IMR-90 (cell line): ENCODE data around the gene GSE1. TPM values are rescaled to one million over a fixed set of nuclear protein-coding genes. Genes with fewer than 3 reads are reported as not detected.

Experiments
- ATAC-seq: fragments of 200-7000 bp; cut with Tn5 transposase; 2 replicates; pipeline ENCODE4 v1.9.1; 2020; ENCODE audit warnings: low read depth, mild to moderate bottlenecking, moderate library complexity
- BruUV-seq: library from RNA; stranded (reverse); fragments of 400-500 nt; replicated peaks from 2 replicates; lab custom pipeline; 2021; lab: Mats Ljungman, UMichigan
- CTCF ChIA-PET: fragments of 300-600 bp; formaldehyde crosslinking; extraction: SDS; loops from one replicate; lab custom pipeline; 2021; ENCODE audit warnings: antibody characterized with exemption; lab: Yijun Ruan, JAX
- POLR2A ChIA-PET: fragments of 300-600 bp; sonication (Branson Sonifier 250); formaldehyde crosslinking; loops from one replicate; lab custom pipeline; 2022; ENCODE audit warnings: antibody characterized with exemption; ENCODE audit not compliant: unreplicated experiment; lab: Charles Lee
- DNase-seq: peaks from one replicate; pipeline ENCODE4 v3.0.0; 2013
- H2AFZ ChIP-seq: replicated peaks from 2 replicates; pipeline ENCODE3; 2013; ENCODE audit warnings: low read length, mild to moderate bottlenecking; ENCODE audit not compliant: poor library complexity
- H2AK5ac ChIP-seq: 2 replicates; pipeline ENCODE4 v1.6.1; 2013; ENCODE audit warnings: low read depth, low read length, inconsistent platforms
- H2AK9ac ChIP-seq: replicated peaks from 2 replicates; pipeline ENCODE3; 2013; ENCODE audit warnings: mild to moderate bottlenecking, low read depth, low read length, moderate library complexity; ENCODE audit not compliant: poor library complexity
- H2BK120ac ChIP-seq: 2 replicates; pipeline ENCODE4 v1.6.1; 2013; ENCODE audit warnings: low read depth, low read length, inconsistent platforms
- H2BK15ac ChIP-seq: 3 replicates; pipeline ENCODE4 v1.6.1; 2013; ENCODE audit warnings: low read depth, low read length, inconsistent platforms
- H2BK20ac ChIP-seq: 2 replicates; pipeline ENCODE4 v1.6.1; 2013; ENCODE audit warnings: low read depth, mild to moderate bottlenecking, inconsistent platforms, low read length, moderate library complexity
- H2BK5ac ChIP-seq: 2 replicates; pipeline ENCODE4 v1.6.1; 2013; ENCODE audit warnings: mild to moderate bottlenecking, low read depth, low read length, inconsistent platforms; ENCODE audit not compliant: poor library complexity, severe bottlenecking
- H3K14ac ChIP-seq: replicated peaks from 2 replicates; pipeline ENCODE4 v1.6.1; 2013; ENCODE audit warnings: low read depth, low read length, inconsistent platforms
- H3K18ac ChIP-seq: 2 replicates; pipeline ENCODE4 v1.6.1; 2013; ENCODE audit warnings: low read depth, low read length, control low read depth
- H3K23ac ChIP-seq: 2 replicates; pipeline ENCODE4 v1.6.1; 2013; ENCODE audit warnings: low read depth, low read length, inconsistent platforms
- H3K27ac ChIP-seq: 2 replicates; pipeline ENCODE4 v1.5.1; 2013; ENCODE audit warnings: mild to moderate bottlenecking, control low read depth, low read length; ENCODE audit not compliant: insufficient read depth
- H3K27me3 ChIP-seq: 2 replicates; pipeline ENCODE4 v1.6.1; 2013; ENCODE audit warnings: low read length; ENCODE audit not compliant: control insufficient read depth, insufficient read depth
- H3K36me3 ChIP-seq: 2 replicates; pipeline ENCODE4 v1.6.1; 2013; ENCODE audit warnings: low read length, mixed read lengths; ENCODE audit not compliant: control insufficient read depth, insufficient read depth
- H3K4ac ChIP-seq: 2 replicates; pipeline ENCODE4 v1.6.1; 2013; ENCODE audit warnings: low read depth, low read length, inconsistent platforms
- H3K4me1 ChIP-seq: 2 replicates; pipeline ENCODE4 v1.6.1; 2013; ENCODE audit warnings: low read length, mixed read lengths; ENCODE audit not compliant: control insufficient read depth, insufficient read depth
- H3K4me2 ChIP-seq: 2 replicates; pipeline ENCODE4 v1.6.1; 2013; ENCODE audit warnings: low read depth, mild to moderate bottlenecking, control low read depth, low read length, moderate library complexity
- H3K4me3 ChIP-seq: 2 replicates; pipeline ENCODE4 v1.5.1; 2013; ENCODE audit warnings: low read depth, mild to moderate bottlenecking, control low read depth, low read length, moderate library complexity; ENCODE audit not compliant: insufficient read depth
- H3K56ac ChIP-seq: 2 replicates; pipeline ENCODE4 v1.6.1; 2013; ENCODE audit warnings: low read length, inconsistent platforms; ENCODE audit not compliant: insufficient read depth; ENCODE audit errors: extremely low read depth
- H3K79me1 ChIP-seq, 2 experiments: 2 replicates each; pipeline ENCODE4 v1.6.1; 2013; ENCODE audit warnings: low read length in 2 of 2, inconsistent platforms in 1 of 2, low read depth in 1 of 2
- H3K9ac ChIP-seq: 2 replicates; pipeline ENCODE4 v1.6.1; 2013; ENCODE audit warnings: low read depth, low read length, control low read depth
- H3K9me1 ChIP-seq: 2 replicates; pipeline ENCODE4 v1.6.1; 2013; ENCODE audit warnings: low read length, inconsistent platforms; ENCODE audit not compliant: insufficient read depth
- H3K9me3 ChIP-seq: 2 replicates; pipeline ENCODE4 v1.6.1; 2013; ENCODE audit warnings: low read length; ENCODE audit not compliant: control insufficient read depth, insufficient read depth
- H4K20me1 ChIP-seq: 2 replicates; pipeline ENCODE4 v1.6.1; 2013; ENCODE audit warnings: low read length, inconsistent platforms; ENCODE audit not compliant: insufficient read depth
- H4K5ac ChIP-seq: 2 replicates; pipeline ENCODE4 v1.6.1; 2013; ENCODE audit warnings: mild to moderate bottlenecking, low read depth, low read length, control low read depth
- H4K8ac ChIP-seq, 2 experiments: 2 replicates each; pipeline ENCODE4 v1.6.1; 2013; ENCODE audit warnings: low read depth in 2 of 2, low read length in 2 of 2, control low read depth in 1 of 2, inconsistent platforms in 1 of 2
- H4K91ac ChIP-seq: 2 replicates; pipeline ENCODE4 v1.6.1; 2013; ENCODE audit warnings: low read depth, low read length, inconsistent platforms; ENCODE audit not compliant: insufficient read depth
- BHLHE40 ChIP-seq: fragments of 150-350 bp; IDR thresholded peaks from 2 replicates; pipeline ENCODE4 v1.6.1; 2016; ENCODE audit warnings: mild to moderate bottlenecking, low read depth, low read length
- CEBPB ChIP-seq: IDR thresholded peaks from 2 replicates; pipeline ENCODE4 v1.6.1; 2012; ENCODE audit warnings: low read depth, low read length, improper control_type of control experiment
- CHD1 ChIP-seq: IDR thresholded peaks from 2 replicates; pipeline ENCODE4 v1.6.1; 2012; ENCODE audit warnings: low read depth, low read length, improper control_type of control experiment
- FOS ChIP-seq: fragments of 150-350 bp; IDR thresholded peaks from 2 replicates; pipeline ENCODE4 v1.6.1; 2016; ENCODE audit warnings: low read depth, low read length
- MAFK ChIP-seq: IDR thresholded peaks from 2 replicates; pipeline ENCODE4 v1.6.1; 2012; ENCODE audit warnings: low read depth, low read length, improper control_type of control experiment
- MAZ ChIP-seq: IDR thresholded peaks from 2 replicates; pipeline ENCODE4 v1.6.1; 2012; ENCODE audit warnings: low read depth, mild to moderate bottlenecking, low read length, improper control_type of control experiment, moderate library complexity, borderline replicate concordance
- MXI1 ChIP-seq: IDR thresholded peaks from 2 replicates; pipeline ENCODE4 v1.6.1; 2012; ENCODE audit warnings: low read depth, mild to moderate bottlenecking, low read length, moderate library complexity, borderline replicate concordance
- NFE2L2 ChIP-seq: fragments of 150-350 bp; IDR thresholded peaks from 2 replicates; pipeline ENCODE4 v1.6.1; 2016; ENCODE audit warnings: low read depth, mild to moderate bottlenecking, low read length
- POLR2A ChIP-seq: IDR thresholded peaks from 2 replicates; pipeline ENCODE4 v1.6.1; 2012; ENCODE audit warnings: mild to moderate bottlenecking, low read depth, low read length
- RAD21 ChIP-seq: IDR thresholded peaks from 2 replicates; pipeline ENCODE4 v1.6.1; 2012; ENCODE audit warnings: low read length, improper control_type of control experiment
- RCOR1 ChIP-seq: IDR thresholded peaks from 2 replicates; pipeline ENCODE4 v1.6.1; 2012; ENCODE audit warnings: mild to moderate bottlenecking, low read length, improper control_type of control experiment; ENCODE audit not compliant: insufficient replicate concordance
- RFX5 ChIP-seq: IDR thresholded peaks from 2 replicates; pipeline ENCODE4 v1.8.0; 2012; ENCODE audit warnings: low read depth, mild to moderate bottlenecking, low read length, moderate library complexity
- SMC3 ChIP-seq: fragments of 150-350 bp; IDR thresholded peaks from 2 replicates; pipeline ENCODE4 v1.6.1; 2016; ENCODE audit warnings: low read depth, mild to moderate bottlenecking, antibody characterized with exemption, low read length, moderate library complexity
- WGBS, 2 experiments: methylation state at CpG; one replicate each; pipeline versions ENCODE4 v1.1.5 to v1.1.7; 2013; ENCODE audit warnings: missing lambda C conversion rate in 2 of 2; ENCODE audit not compliant: insufficient read length in 1 of 2; ENCODE audit errors: extremely low coverage in 2 of 2; 5-methylcytosine and 5-hydroxymethylcytosine counted together
- dilution Hi-C: fragments of 300-500 bp; cut with HindIII; formaldehyde crosslinking; loops from one replicate; pipeline ENCODE4 v1.14.3; 2018; ENCODE audit warnings: low sequenced_read_pairs; ENCODE audit not compliant: unreplicated experiment
- in situ Hi-C: fragments of 300-500 bp; cut with MboI; formaldehyde crosslinking; loops from 3 replicates; pipeline ENCODE4 v1.14.3; 2019; ENCODE audit warnings: low sequenced_read_pairs, inconsistent platforms, mixed read lengths
- intact Hi-C: fragments of 100-400 bp; cut with micrococcal nuclease; formaldehyde crosslinking; loops from 2 replicates; pipeline ENCODE4 v1.10.0; 2022
- polyA plus RNA-seq, 3 experiments: library from polyadenylated mRNA; depleted of rRNA; stranded (reverse); fragments of >200 nt; gene quantifications; 2 replicates each; pipeline ENCODE4 v1.2.3, GENCODE V29; 2012; ENCODE audit warnings: low replicate concordance in 1 of 3
- total RNA-seq: library from RNA; depleted of rRNA; stranded (reverse); fragments of >200 nt; gene quantifications from 2 replicates; pipeline ENCODE4 v1.2.3, GENCODE V29; 2012
- TF ChIP-seq, protein P1 (sequence below): fragments of 150-350 bp; IDR thresholded peaks from 2 replicates; pipeline ENCODE4 v1.6.1; 2017; ENCODE audit warnings: mild to moderate bottlenecking, antibody characterized with exemption, low read length, low read depth
- TF ChIP-seq, protein P2 (sequence below): conservative IDR thresholded peaks from 2 replicates; pipeline ENCODE4 v1.5.1; 2012; ENCODE audit warnings: mild to moderate bottlenecking, low read depth, low read length, improper control_type of control experiment
- TF ChIP-seq, protein P3 (sequence below): fragments of 150-350 bp; IDR thresholded peaks from 2 replicates; pipeline ENCODE4 v1.6.1; 2016; ENCODE audit warnings: low read depth, mild to moderate bottlenecking, low read length, moderate library complexity, borderline replicate concordance

The GSE1 gene
- total and polyA plus RNA-seq, 2 of the 4 experiments (the other 2 are of a cell fraction): 14.9 to 25.5 TPM

DNA sequence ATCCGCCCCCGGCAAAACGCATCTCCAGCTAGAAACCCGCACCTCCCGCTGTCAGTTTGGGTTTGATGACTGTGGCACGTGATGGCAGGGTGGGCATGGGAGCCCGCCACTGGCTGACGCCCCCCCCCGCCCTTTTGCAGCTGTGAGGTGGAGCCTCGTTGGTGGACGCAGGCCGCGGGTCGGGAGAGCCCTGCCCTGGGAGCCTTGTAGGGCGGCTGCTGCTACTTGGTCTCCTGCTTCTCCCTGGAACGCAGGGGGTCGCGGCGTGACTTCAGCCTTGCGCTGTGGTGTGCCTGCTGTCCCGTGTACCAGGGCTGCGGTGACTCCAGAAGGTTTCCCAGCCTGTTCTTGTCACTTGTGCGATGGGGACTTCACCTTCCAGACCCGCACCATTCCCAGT is 28.2 kb downstream of the GSE1 start:
- no TSS peak for BruUV-seq

More for the DNA sequence above, 28.2 kb downstream of the GSE1 start:
- H2AFZ ChIP-seq: no peak overlapping the region
- no peak overlapping the region for H3K56ac ChIP-seq
- DNase-seq (no peak), ATAC-seq (no peak)
- H3K14ac ChIP-seq: no peak overlapping the region
- H4K8ac ChIP-seq: no peak overlapping the region
- peaks cover 2% of the 10 kb centered on the region; the same call in 1 of the 2 replicates for H3K4me1 ChIP-seq
- H2AK5ac ChIP-seq: no peak overlapping the region
- no peak overlapping the region for H3K27ac ChIP-seq
- POLR2A ChIA-PET: no interaction called here
- no peak overlapping the region for H3K18ac ChIP-seq
- no peak overlapping the region for H2BK15ac ChIP-seq
- H3K23ac ChIP-seq: no peak overlapping the region
- no peak overlapping the region for H3K4me3 ChIP-seq
- H3K9me1 ChIP-seq: peaks cover 3% of the 10 kb centered on the region; the same call in 1 of the 2 replicates
- H3K36me3 ChIP-seq: peaks cover 6% of the 10 kb centered on the region
- no peak overlapping the region for H3K9ac ChIP-seq
- CTCF ChIA-PET: no interaction called here
- no peak overlapping the region for H2BK120ac ChIP-seq
- H2AK9ac ChIP-seq: no peak overlapping the region
- H2BK20ac ChIP-seq: no peak overlapping the region
- H4K20me1 ChIP-seq: peaks cover 90% of the 10 kb centered on the region
- intact Hi-C loops: no loop called here
- H4K91ac ChIP-seq: no peak overlapping the region
- H2BK5ac ChIP-seq: no peak overlapping the region
- WGBS, 2 experiments: 94% methylated on average over 5 of the region's 24 CpGs; no CpG with 5 or more reads in 1 of the 2 experiments
- no peak overlapping the region for H3K4ac ChIP-seq
- H4K5ac ChIP-seq: no peak overlapping the region
- in situ Hi-C loops: no loop called here
- H3K79me1 ChIP-seq: peaks cover 13 to 45% of the 10 kb centered on the region in 2 experiments; a peak in 3 of 4 replicates
- dilution Hi-C loops: no loop called here
- no peaks in the 10 kb centered on the region for H3K27me3 ChIP-seq
- H3K4me2 ChIP-seq: no peak overlapping the region
- no peaks in the 10 kb centered on the region for H3K9me3 ChIP-seq
- TF ChIP-seq, protein P1, sequence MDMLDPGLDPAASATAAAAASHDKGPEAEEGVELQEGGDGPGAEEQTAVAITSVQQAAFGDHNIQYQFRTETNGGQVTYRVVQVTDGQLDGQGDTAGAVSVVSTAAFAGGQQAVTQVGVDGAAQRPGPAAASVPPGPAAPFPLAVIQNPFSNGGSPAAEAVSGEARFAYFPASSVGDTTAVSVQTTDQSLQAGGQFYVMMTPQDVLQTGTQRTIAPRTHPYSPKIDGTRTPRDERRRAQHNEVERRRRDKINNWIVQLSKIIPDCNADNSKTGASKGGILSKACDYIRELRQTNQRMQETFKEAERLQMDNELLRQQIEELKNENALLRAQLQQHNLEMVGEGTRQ: no peak
- TF ChIP-seq CHD1 (no peak), NFE2L2 (no peak), CEBPB (no peak), RFX5 (no peak), RAD21 (no peak), FOS (no peak), MAFK (no peak), RCOR1 (no peak), MXI1 (no peak), POLR2A (no peak), BHLHE40 (no peak), SMC3 (no peak), MAZ (no peak)
- TF ChIP-seq, protein P2, sequence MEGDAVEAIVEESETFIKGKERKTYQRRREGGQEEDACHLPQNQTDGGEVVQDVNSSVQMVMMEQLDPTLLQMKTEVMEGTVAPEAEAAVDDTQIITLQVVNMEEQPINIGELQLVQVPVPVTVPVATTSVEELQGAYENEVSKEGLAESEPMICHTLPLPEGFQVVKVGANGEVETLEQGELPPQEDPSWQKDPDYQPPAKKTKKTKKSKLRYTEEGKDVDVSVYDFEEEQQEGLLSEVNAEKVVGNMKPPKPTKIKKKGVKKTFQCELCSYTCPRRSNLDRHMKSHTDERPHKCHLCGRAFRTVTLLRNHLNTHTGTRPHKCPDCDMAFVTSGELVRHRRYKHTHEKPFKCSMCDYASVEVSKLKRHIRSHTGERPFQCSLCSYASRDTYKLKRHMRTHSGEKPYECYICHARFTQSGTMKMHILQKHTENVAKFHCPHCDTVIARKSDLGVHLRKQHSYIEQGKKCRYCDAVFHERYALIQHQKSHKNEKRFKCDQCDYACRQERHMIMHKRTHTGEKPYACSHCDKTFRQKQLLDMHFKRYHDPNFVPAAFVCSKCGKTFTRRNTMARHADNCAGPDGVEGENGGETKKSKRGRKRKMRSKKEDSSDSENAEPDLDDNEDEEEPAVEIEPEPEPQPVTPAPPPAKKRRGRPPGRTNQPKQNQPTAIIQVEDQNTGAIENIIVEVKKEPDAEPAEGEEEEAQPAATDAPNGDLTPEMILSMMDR: no peak
- TF ChIP-seq, protein P3, sequence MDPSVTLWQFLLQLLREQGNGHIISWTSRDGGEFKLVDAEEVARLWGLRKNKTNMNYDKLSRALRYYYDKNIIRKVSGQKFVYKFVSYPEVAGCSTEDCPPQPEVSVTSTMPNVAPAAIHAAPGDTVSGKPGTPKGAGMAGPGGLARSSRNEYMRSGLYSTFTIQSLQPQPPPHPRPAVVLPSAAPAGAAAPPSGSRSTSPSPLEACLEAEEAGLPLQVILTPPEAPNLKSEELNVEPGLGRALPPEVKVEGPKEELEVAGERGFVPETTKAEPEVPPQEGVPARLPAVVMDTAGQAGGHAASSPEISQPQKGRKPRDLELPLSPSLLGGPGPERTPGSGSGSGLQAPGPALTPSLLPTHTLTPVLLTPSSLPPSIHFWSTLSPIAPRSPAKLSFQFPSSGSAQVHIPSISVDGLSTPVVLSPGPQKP: no peak
